ENCODE measurements around the gene FAM184B. TPM values are rescaled to one million over a fixed set of nuclear protein-coding genes. Genes with fewer than 3 reads are reported as not detected.

FAM184B gene
- polyA plus RNA-seq, 1 donor from 2014 or later = 0.10 TPM

DNA sequence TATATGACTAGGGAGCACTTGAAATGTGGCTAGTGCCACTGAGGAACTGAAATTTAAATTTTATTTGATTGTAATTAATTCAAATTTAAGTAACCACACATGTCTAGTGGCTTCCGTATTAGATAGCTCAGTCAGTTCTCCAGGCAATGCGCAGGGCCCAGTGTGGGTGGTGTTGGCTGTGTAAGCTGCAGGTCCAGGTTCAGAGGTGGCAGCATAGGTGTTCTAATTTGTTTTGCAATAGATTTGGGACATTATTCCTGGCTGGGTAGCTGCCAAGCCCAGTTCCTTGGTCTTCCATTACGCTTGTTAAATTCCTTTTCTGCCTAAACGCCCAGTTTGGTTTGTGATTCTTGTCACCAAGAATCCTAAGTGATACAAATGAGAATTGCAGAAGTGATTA is 79.5 kb downstream of the FAM184B start:
- H3K9me2 ChIP-seq (ENCODE audit: insufficient read depth, low read length) = no peaks in the 10 kb centered on the region
- H3K79me2 ChIP-seq (replicated peaks; ENCODE audit: insufficient read depth, low read length) = no peaks in the 10 kb centered on the region
- no peaks in the 10 kb centered on the region for H3K36me3 ChIP-seq (ENCODE audit: insufficient read depth, low read length)
- TF ChIP-seq MXI1 (conservative IDR thresholded peaks at IDR 0.05; ENCODE audit: poor library complexity, severe bottlenecking) (no peak), EZH2 (IDR thresholded peaks at IDR 0.05; ENCODE audit: borderline replicate concordance, insufficient read depth, low read length, poor library complexity, severe bottlenecking) (no peak), SMC3 (conservative IDR thresholded peaks at IDR 0.05; ENCODE audit: poor library complexity) (no peak), EP300 (conservative IDR thresholded peaks at IDR 0.05; ENCODE audit: poor library complexity, severe bottlenecking) (no peak), TAF1 (IDR thresholded peaks at IDR 0.05; ENCODE audit: low read depth) (no peak), POLR2AphosphoS5 (IDR thresholded peaks at IDR 0.05) (no peak), RAD21 (conservative IDR thresholded peaks at IDR 0.05) (no peak)
- TF ChIP-seq, protein P1, sequence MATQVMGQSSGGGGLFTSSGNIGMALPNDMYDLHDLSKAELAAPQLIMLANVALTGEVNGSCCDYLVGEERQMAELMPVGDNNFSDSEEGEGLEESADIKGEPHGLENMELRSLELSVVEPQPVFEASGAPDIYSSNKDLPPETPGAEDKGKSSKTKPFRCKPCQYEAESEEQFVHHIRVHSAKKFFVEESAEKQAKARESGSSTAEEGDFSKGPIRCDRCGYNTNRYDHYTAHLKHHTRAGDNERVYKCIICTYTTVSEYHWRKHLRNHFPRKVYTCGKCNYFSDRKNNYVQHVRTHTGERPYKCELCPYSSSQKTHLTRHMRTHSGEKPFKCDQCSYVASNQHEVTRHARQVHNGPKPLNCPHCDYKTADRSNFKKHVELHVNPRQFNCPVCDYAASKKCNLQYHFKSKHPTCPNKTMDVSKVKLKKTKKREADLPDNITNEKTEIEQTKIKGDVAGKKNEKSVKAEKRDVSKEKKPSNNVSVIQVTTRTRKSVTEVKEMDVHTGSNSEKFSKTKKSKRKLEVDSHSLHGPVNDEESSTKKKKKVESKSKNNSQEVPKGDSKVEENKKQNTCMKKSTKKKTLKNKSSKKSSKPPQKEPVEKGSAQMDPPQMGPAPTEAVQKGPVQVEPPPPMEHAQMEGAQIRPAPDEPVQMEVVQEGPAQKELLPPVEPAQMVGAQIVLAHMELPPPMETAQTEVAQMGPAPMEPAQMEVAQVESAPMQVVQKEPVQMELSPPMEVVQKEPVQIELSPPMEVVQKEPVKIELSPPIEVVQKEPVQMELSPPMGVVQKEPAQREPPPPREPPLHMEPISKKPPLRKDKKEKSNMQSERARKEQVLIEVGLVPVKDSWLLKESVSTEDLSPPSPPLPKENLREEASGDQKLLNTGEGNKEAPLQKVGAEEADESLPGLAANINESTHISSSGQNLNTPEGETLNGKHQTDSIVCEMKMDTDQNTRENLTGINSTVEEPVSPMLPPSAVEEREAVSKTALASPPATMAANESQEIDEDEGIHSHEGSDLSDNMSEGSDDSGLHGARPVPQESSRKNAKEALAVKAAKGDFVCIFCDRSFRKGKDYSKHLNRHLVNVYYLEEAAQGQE (IDR thresholded peaks at IDR 0.05; ENCODE audit: borderline replicate concordance) = no peak
- TF ChIP-seq, protein P2, sequence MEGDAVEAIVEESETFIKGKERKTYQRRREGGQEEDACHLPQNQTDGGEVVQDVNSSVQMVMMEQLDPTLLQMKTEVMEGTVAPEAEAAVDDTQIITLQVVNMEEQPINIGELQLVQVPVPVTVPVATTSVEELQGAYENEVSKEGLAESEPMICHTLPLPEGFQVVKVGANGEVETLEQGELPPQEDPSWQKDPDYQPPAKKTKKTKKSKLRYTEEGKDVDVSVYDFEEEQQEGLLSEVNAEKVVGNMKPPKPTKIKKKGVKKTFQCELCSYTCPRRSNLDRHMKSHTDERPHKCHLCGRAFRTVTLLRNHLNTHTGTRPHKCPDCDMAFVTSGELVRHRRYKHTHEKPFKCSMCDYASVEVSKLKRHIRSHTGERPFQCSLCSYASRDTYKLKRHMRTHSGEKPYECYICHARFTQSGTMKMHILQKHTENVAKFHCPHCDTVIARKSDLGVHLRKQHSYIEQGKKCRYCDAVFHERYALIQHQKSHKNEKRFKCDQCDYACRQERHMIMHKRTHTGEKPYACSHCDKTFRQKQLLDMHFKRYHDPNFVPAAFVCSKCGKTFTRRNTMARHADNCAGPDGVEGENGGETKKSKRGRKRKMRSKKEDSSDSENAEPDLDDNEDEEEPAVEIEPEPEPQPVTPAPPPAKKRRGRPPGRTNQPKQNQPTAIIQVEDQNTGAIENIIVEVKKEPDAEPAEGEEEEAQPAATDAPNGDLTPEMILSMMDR (IDR thresholded peaks at IDR 0.05; ENCODE audit: poor library complexity, severe bottlenecking) = no peak
- no peak overlapping the region for H3K9ac ChIP-seq (ENCODE audit: low read length)
- H3K4me2 ChIP-seq (ENCODE audit: low read length) = no peak overlapping the region
- H2AFZ ChIP-seq (ENCODE audit: low read depth, low read length) = no peak overlapping the region
- no peaks in the 10 kb centered on the region for H4K20me1 ChIP-seq (ENCODE audit: insufficient read depth)
- H3F3A ChIP-seq (ENCODE audit: insufficient read depth, low read length, poor library complexity, severe bottlenecking) = no peaks in the 10 kb centered on the region
- no peaks in the 10 kb centered on the region for H3K27me3 ChIP-seq (ENCODE audit: insufficient read depth, low read depth, low read length)
- H3K4me3 ChIP-seq (ENCODE audit: low read length) = no peak overlapping the region
- H3K9me3 ChIP-seq (ENCODE audit: low read length) = no peaks in the 10 kb centered on the region
- no peak overlapping the region for H3K27ac ChIP-seq (ENCODE audit: low read length)

DNA sequence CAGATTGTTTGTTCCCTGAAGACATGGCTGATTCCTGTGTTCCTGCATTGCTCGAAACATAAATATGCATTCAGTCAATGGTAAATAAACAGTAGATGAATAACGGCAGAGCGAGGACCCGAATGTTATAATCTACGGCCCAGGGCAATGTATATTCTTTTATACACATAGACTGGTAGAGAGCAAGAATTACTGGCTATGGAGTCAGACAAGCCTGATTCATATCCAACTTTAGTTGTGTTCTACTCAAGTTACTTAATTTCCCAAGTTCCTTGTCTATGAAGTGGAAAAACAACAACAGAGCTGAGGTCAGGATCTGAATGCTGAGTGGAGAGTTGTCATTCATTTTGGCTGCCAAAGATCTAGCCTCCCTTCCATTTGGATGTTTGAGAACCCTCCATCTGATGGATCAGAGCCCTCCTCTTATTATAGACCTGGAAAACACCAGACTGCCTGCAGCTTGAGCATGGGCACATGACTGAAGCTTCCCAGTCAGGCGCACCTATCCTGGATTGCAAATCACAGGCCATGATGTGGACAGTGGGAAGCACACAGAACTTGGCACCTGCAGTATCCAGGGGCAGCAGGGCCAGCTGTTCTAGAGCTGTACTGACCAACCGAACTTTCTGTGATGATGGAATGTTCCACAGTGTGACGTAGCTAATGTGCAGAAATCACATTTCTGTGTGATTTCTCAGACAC is 80.1 kb downstream of the FAM184B start:
- Histone ChIP-seq H3K79me2 (replicated peaks; ENCODE audit: insufficient read depth, low read length) (no peaks in the 10 kb centered on the region), H3K4me2 (ENCODE audit: low read length) (no peak overlapping the region)

More for the DNA sequence above, 80.1 kb downstream of the FAM184B start:
- no peaks in the 10 kb centered on the region for H4K20me1 ChIP-seq (ENCODE audit: insufficient read depth)
- no peaks in the 10 kb centered on the region for H3K9me3 ChIP-seq (ENCODE audit: low read length)
- no peak overlapping the region for H3K27ac ChIP-seq (ENCODE audit: low read length)
- TF ChIP-seq SMC3 (conservative IDR thresholded peaks at IDR 0.05; ENCODE audit: poor library complexity) (no peak), MXI1 (conservative IDR thresholded peaks at IDR 0.05; ENCODE audit: poor library complexity, severe bottlenecking) (no peak), TAF1 (IDR thresholded peaks at IDR 0.05; ENCODE audit: low read depth) (no peak), POLR2AphosphoS5 (IDR thresholded peaks at IDR 0.05) (no peak), EZH2 (IDR thresholded peaks at IDR 0.05; ENCODE audit: borderline replicate concordance, insufficient read depth, low read length, poor library complexity, severe bottlenecking) (no peak), EP300 (conservative IDR thresholded peaks at IDR 0.05; ENCODE audit: poor library complexity, severe bottlenecking) (no peak), RAD21 (conservative IDR thresholded peaks at IDR 0.05) (no peak)
- TF ChIP-seq, protein P1 (IDR thresholded peaks at IDR 0.05; ENCODE audit: borderline replicate concordance) = no peak
- TF ChIP-seq, protein P2 (IDR thresholded peaks at IDR 0.05; ENCODE audit: poor library complexity, severe bottlenecking) = no peak
- no peaks in the 10 kb centered on the region for H3F3A ChIP-seq (ENCODE audit: insufficient read depth, low read length, poor library complexity, severe bottlenecking)
- no peaks in the 10 kb centered on the region for H3K36me3 ChIP-seq (ENCODE audit: insufficient read depth, low read length)
- no peaks in the 10 kb centered on the region for H3K9me2 ChIP-seq (ENCODE audit: insufficient read depth, low read length)
- no peak overlapping the region for H3K9ac ChIP-seq (ENCODE audit: low read length)
- H2AFZ ChIP-seq (ENCODE audit: low read depth, low read length) = no peak overlapping the region
- no peak overlapping the region for H3K4me3 ChIP-seq (ENCODE audit: low read length)
- no peaks in the 10 kb centered on the region for H3K27me3 ChIP-seq (ENCODE audit: insufficient read depth, low read depth, low read length)

Measured in neural cell (in vitro differentiated cells).